Measurements from ENCODE around the gene CLECL1. TPM values are rescaled to one million over a fixed set of nuclear protein-coding genes. Genes with fewer than 3 reads are reported as not detected.

Gene CLECL1
- total RNA-seq, 1 donor from 2014 or later = not detected

DNA sequence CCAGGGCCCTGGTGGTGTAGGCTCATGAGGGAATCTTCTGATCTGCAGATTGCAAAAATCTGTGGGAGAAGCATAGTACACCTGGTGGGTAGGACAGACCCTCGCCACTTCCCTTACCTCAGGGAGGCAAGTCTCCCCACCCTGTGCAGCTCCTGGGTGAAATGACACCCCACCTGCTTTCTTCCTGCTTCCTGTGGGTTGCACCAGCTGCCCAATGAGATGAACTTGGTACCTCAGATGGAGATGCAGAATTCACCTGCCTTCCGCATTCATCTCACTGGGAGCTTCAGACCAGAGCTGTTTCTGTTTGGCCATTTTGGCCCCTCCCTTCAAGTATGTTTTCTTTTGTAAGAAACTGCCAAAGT is 58.7 kb downstream of the CLECL1 start:
- peaks cover 3% of the 10 kb centered on the region for H3K9me3 Mint-ChIP-seq (ENCODE audit: low read depth)
- H3K27me3 Mint-ChIP-seq (ENCODE audit: low read depth) = no peaks in the 10 kb centered on the region
- no peak for TF ChIP-seq CTCF (IDR thresholded peaks at IDR 0.05)
- H3K27ac Mint-ChIP-seq (ENCODE audit: unreplicated experiment) = no peak overlapping the region
- H3K36me3 Mint-ChIP-seq (ENCODE audit: low read depth) = peaks cover 5% of the 10 kb centered on the region
- H3K4me3 Mint-ChIP-seq (ENCODE audit: unreplicated experiment) = no peak overlapping the region
- peaks cover 16% of the 10 kb centered on the region for H3K4me1 Mint-ChIP-seq (ENCODE audit: low read depth)
- DNase-seq (ENCODE audit: low spot score) = no peak

GRCh38 chr12:9673404-9674225 is 59.3 kb downstream of the CLECL1 start:
- Mint-ChIP-seq H3K27me3 (ENCODE audit: low read depth) (no peaks in the 10 kb centered on the region), H3K9me3 (ENCODE audit: low read depth) (peaks cover 3% of the 10 kb centered on the region), H3K4me1 (ENCODE audit: low read depth) (peaks cover 17% of the 10 kb centered on the region), H3K36me3 (ENCODE audit: low read depth) (peaks cover 5% of the 10 kb centered on the region), H3K27ac (ENCODE audit: unreplicated experiment) (peak overlapping the region; percentile 89), H3K4me3 (ENCODE audit: unreplicated experiment) (no peak overlapping the region)
- no peak for DNase-seq (ENCODE audit: low spot score)
- TF ChIP-seq CTCF (IDR thresholded peaks at IDR 0.05) = no peak

Other genes with a start within 250 kb of the CLECL1 start
- gene KLRB1, start 125.2 kb downstream of the CLECL1 start, total RNA-seq = not detected in 3 replicates
- 3.7 to 5.1 TPM (median 4.6 TPM) in 3 replicates for gene CLEC2D, start 63.4 kb downstream of the CLECL1 start, total RNA-seq
- not detected in 3 replicates for gene CD69, start 27.8 kb upstream of the CLECL1 start, total RNA-seq
- not detected in 3 replicates for gene KLRF1, start 94.4 kb upstream of the CLECL1 start, total RNA-seq
- not detected in 3 replicates for gene CLEC2B, start 136.3 kb upstream of the CLECL1 start, total RNA-seq
- gene KLRF2, start 148.4 kb upstream of the CLECL1 start, total RNA-seq = not detected in 3 replicates
- gene CLEC2A, start 199.3 kb upstream of the CLECL1 start, total RNA-seq = 0.62 to 0.67 TPM in 2 of 3 replicates, not detected in the other
- gene CLEC12A, start 238.3 kb upstream of the CLECL1 start, total RNA-seq = not detected in 3 replicates